Pancreas (tissue), 10 donors: Measurements from ENCODE around the gene CAVIN2. TPM values are rescaled to one million over a fixed set of nuclear protein-coding genes. Genes with fewer than 3 reads are reported as not detected.

ENCODE experiments used
- ATAC-seq, 4 donors: fragments of 200-7000 bp; cut with Tn5 transposase; one replicate each; pipeline versions ENCODE4 v1.8.0 to v1.9.1; 2020; ENCODE audit warnings: mild to moderate bottlenecking in 4 of 4, moderate library complexity in 4 of 4
- DNase-seq, 6 donors: peaks; one replicate each; pipeline ENCODE4 v3.0.0-alpha.2; 2020
- FAIRE-seq: peaks from 2 replicates; lab custom pipeline; 2012; peaks lifted over from hg19 to GRCh38; lab: Jason Lieb, UNC
- H3K27ac ChIP-seq, 4 donors: fragments of 200-600 bp; sonication (generic); 1 replicate in 3 of 4; 2 replicates in 1 of 4; pipeline versions ENCODE4 v1.5.0 to v1.8.0; 2020
- H3K27me3 ChIP-seq, 4 donors: fragments of 200-600 bp; one replicate each; pipeline ENCODE4 v1.8.0; 2021
- H3K36me3 ChIP-seq, 3 donors: fragments of 200-600 bp; sonication (generic) in 1 of 3; one replicate each; pipeline versions ENCODE4 v1.5.0 to v1.8.0; 2020 to 2021
- H3K4me1 ChIP-seq, 3 donors: fragments of 200-600 bp; one replicate each; pipeline ENCODE4 v1.8.0; 2021
- H3K4me3 ChIP-seq, 4 donors: fragments of 200-600 bp; sonication (generic) in 2 of 4; one replicate each; pipeline versions ENCODE4 v1.5.0 to v1.8.0; 2020 to 2021
- H3K9me3 ChIP-seq, 4 donors: fragments of 200-600 bp; one replicate each; pipeline ENCODE4 v1.8.0; 2021
- CTCF ChIP-seq, 4 donors: fragments of 200-600 bp; sonication (generic) in 3 of 4; IDR thresholded peaks; one replicate each; pipeline versions ENCODE4 v1.5.0 to v1.8.0; 2021; ENCODE audit warnings: antibody characterized with exemption in 4 of 4
- WGBS, 2 donors: extraction: QIAGEN DNeasy Blood & Tissue Kit; methylation state at CpG; one replicate each; pipeline ENCODE4 v1.1.7; 2013; 5-methylcytosine and 5-hydroxymethylcytosine counted together
- intact Hi-C, 3 donors: fragments of 100-400 bp; cut with DNase I; formaldehyde crosslinking; loops; one replicate each; pipeline versions ENCODE4 v1.11.1 to v1.14.2; 2022
- polyA plus RNA-seq, 2 donors: library from polyadenylated mRNA; stranded (reverse); fragments of 200-250 nt; gene quantifications; one replicate each; pipeline ENCODE4 v1.2.3, GENCODE V29; 2013
- total RNA-seq, 6 donors: library from RNA; stranded (reverse); fragmentation: NEBNext Ultra II Directional in 4 of 6; extraction: Animal tissue kit (Norgen Biotek cat#: 25700) in 4 of 6; gene quantifications; one replicate each; pipeline versions ENCODE4 v1.2.1 to v1.2.4, GENCODE V29; 2021 to 2023
- donor health status: healthy with polysubstance abuse.
- donor health status: DM: no; HTN: no; CAD: no; lungs with moderate emphysema.
- donor health status: DM: no; HTN: no; CAD: no.
- donor health status: control.
- donor health status: control.
- donor health status: Bipolar disorder and iron deficiency.
- donor health status: DM: yes; HTN: yes; CAD: no.
- donor health status: DM: no; HTN: no; CAD: no.
- donor health status: DM: no; HTN: no; CAD: no.
- donor health status: DM: yes; HTN: yes; CAD: no.

CAVIN2 gene
- total and polyA plus RNA-seq, 8 donors, result 1.3 to 7.0 (median 4.6) TPM

- ATAC-seq (peak in 3 of 4 donors; percentile 14 to 62 (median 54)), FAIRE-seq (no peak)
Measured at GRCh38 chr2:191885098-191885497, 38.2 kb upstream of the CAVIN2 start.

GRCh38 chr2:191881982-191882816, 35.3 kb upstream of the CAVIN2 start:
- intact Hi-C loops, result no loop called here
- Histone ChIP-seq H3K4me1 (no peaks in the 10 kb centered on the region), H3K27me3 (no peaks in the 10 kb centered on the region), H3K27ac (no peak overlapping the region), H3K9me3 (no peaks in the 10 kb centered on the region), H3K36me3 (no peaks in the 10 kb centered on the region), H3K4me3 (no peak overlapping the region)
- FAIRE-seq (no peak), ATAC-seq (no peak), DNase-seq (peak in 1 of 6 donors; percentile 60)
- WGBS, 2 donors, result 92 to 93% methylated on average over 34 of the region's 34 CpGs
- no peak for TF ChIP-seq CTCF (IDR thresholded peaks at IDR 0.05)

More at GRCh38 chr2:191885098-191885497, 38.2 kb upstream of the CAVIN2 start:
- H3K27ac ChIP-seq, result peak overlapping the region in 2 of 4 donors; percentile 3
- H3K27me3 ChIP-seq, result no peaks in the 10 kb centered on the region
- H3K4me3 ChIP-seq, result no peak overlapping the region
- no peaks in the 10 kb centered on the region for H3K4me1 ChIP-seq
- no peak for DNase-seq
- 24 to 34% methylated on average over 1 of the region's 1 CpG for WGBS, 2 donors
- TF ChIP-seq CTCF (IDR thresholded peaks at IDR 0.05), result no peak
- H3K9me3 ChIP-seq, result no peaks in the 10 kb centered on the region
- H3K36me3 ChIP-seq, result no peaks in the 10 kb centered on the region
- intact Hi-C loops, result no loop called here

- DNase-seq (no peak), FAIRE-seq (peak; percentile 72), ATAC-seq (peak; percentile 67 to 84 (median 71))
- intact Hi-C loops, result no loop called here
- TF ChIP-seq CTCF (IDR thresholded peaks at IDR 0.05), result no peak
- Histone ChIP-seq H3K27me3 (no peaks in the 10 kb centered on the region), H3K36me3 (no peaks in the 10 kb centered on the region), H3K27ac (peak overlapping the region in 2 of 4 donors; percentile 19 to 34), H3K9me3 (no peaks in the 10 kb centered on the region), H3K4me3 (no peak overlapping the region), H3K4me1 (no peaks in the 10 kb centered on the region)
- 38 to 50% methylated on average over 2 of the region's 2 CpGs for WGBS, 2 donors
Measured at GRCh38 chr2:191878548-191879279, 31.8 kb upstream of the CAVIN2 start.

GRCh38 chr2:191877875-191878274, 31.0 kb upstream of the CAVIN2 start:
- 60 to 65% methylated on average over 4 of the region's 4 CpGs for WGBS, 2 donors
- intact Hi-C loops, result no loop called here
- Histone ChIP-seq H3K4me1 (no peaks in the 10 kb centered on the region), H3K27ac (peak overlapping the region in 2 of 4 donors; percentile 19 to 34), H3K9me3 (no peaks in the 10 kb centered on the region), H3K36me3 (no peaks in the 10 kb centered on the region), H3K4me3 (no peak overlapping the region), H3K27me3 (no peaks in the 10 kb centered on the region)
- no peak for TF ChIP-seq CTCF (IDR thresholded peaks at IDR 0.05)
- FAIRE-seq, result no peak
- no peak for DNase-seq
- no peak for ATAC-seq
